HCT116 (cell line): ENCODE measurements around the gene MXRA8. TPM values are rescaled to one million over a fixed set of nuclear protein-coding genes. Genes with fewer than 3 reads are reported as not detected.

Source experiments
- ATAC-seq: fragments of 200-7000 bp; cut with Tn5 transposase; 2 replicates; pipeline ENCODE4 v1.9.1; 2020; ENCODE audit warnings: mild to moderate bottlenecking, moderate library complexity
- BruUV-seq: library from RNA; stranded (reverse); fragments of 400-500 nt; replicated peaks from 2 replicates; lab custom pipeline; 2021; lab: Mats Ljungman, UMichigan
- CTCF ChIA-PET: fragments of 300-600 bp; sonication (Branson Sonifier 250); formaldehyde crosslinking; loops from one replicate; lab custom pipeline; 2021; ENCODE audit warnings: antibody characterized with exemption; lab: Charles Lee
- POLR2A ChIA-PET: fragments of 300-600, 350-600 bp; sonication (Branson Sonifier 250); formaldehyde crosslinking; loops from one replicate; lab custom pipeline; 2021; ENCODE audit warnings: antibody characterized with exemption; lab: Charles Lee
- RAD21 ChIA-PET, 2 experiments: fragments of 300-600 bp; sonication (Branson Sonifier 250); formaldehyde crosslinking; loops; one replicate each; lab custom pipeline; 2023; ENCODE audit warnings: low total read pairs in 2 of 2; ENCODE audit not compliant: uncharacterized antibody in 2 of 2, unreplicated experiment in 2 of 2, low non-redundant PET in 1 of 2; lab: Charles Lee
- DNase-seq: peaks from one replicate; pipeline ENCODE4 v3.0.0-alpha.2; 2010; ENCODE audit warnings: low read depth, low spot score
- H2AFZ ChIP-seq: fragments of 200-600 bp; shearing (Covaris generic), sonication (generic); 2 replicates; pipeline ENCODE4 v1.6.1; 2017; ENCODE audit warnings: low read depth, mixed run types, mixed read lengths, antibody characterized with exemption, low read length; ENCODE audit not compliant: poor library complexity, severe bottlenecking
- H3K27ac ChIP-seq: 2 replicates; pipeline ENCODE4 v1.5.1; 2012; ENCODE audit warnings: low read depth, low read length
- H3K27me3 ChIP-seq: fragments of 200-600 bp; sonication (generic); 2 replicates; pipeline ENCODE4 v1.6.1; 2016; ENCODE audit warnings: mixed run types, low read length, mixed read lengths; ENCODE audit not compliant: insufficient read depth
- H3K36me3 ChIP-seq, 2 experiments: fragments of 200-500 bp in 1 of 2; fragments of 200-600 bp in 1 of 2; sonication (Bioruptor generic) in 1 of 2; sonication (generic) in 1 of 2; 2 replicates each; pipeline versions ENCODE4 v1.5.1 to v1.6.1; 2014 to 2016; ENCODE audit warnings: low read length in 2 of 2, inconsistent platforms in 1 of 2, mixed read lengths in 1 of 2, mixed run types in 1 of 2; ENCODE audit not compliant: insufficient read depth in 2 of 2, control insufficient read depth in 1 of 2
- H3K4me1 ChIP-seq, 2 experiments: fragments of 200-600 bp in 1 of 2; sonication (generic) in 1 of 2; 2 replicates each; pipeline versions ENCODE4 v1.5.1 to v1.6.1; 2012 to 2017; ENCODE audit warnings: low read length in 2 of 2, inconsistent platforms in 1 of 2, mild to moderate bottlenecking in 1 of 2, mixed read lengths in 1 of 2, mixed run types in 1 of 2, moderate library complexity in 1 of 2; ENCODE audit not compliant: insufficient read depth in 2 of 2, control insufficient read depth in 1 of 2
- H3K4me2 ChIP-seq: fragments of 200-600 bp; sonication (generic); 2 replicates; pipeline ENCODE4 v1.6.1; 2017; ENCODE audit warnings: mixed run types, low read length, mixed read lengths
- H3K4me3 ChIP-seq, 2 experiments: fragments of 200-600 bp in 1 of 2; sonication (generic) in 1 of 2; replicated peaks in 1 of 2; 2 replicates each; pipeline ENCODE4 v1.5.1; 2011 to 2016; ENCODE audit warnings: low read length in 2 of 2, control low read depth in 1 of 2, low read depth in 1 of 2, mild to moderate bottlenecking in 1 of 2, mixed read lengths in 1 of 2, mixed run types in 1 of 2
- H3K79me2 ChIP-seq: fragments of 200-600 bp; sonication (generic); 2 replicates; pipeline ENCODE4 v1.6.1; 2017; ENCODE audit warnings: mild to moderate bottlenecking, mixed run types, low read length, moderate library complexity, mixed read lengths; ENCODE audit not compliant: insufficient read depth
- H3K9ac ChIP-seq: fragments of 200-600 bp; sonication (generic); 2 replicates; pipeline ENCODE4 v1.6.1; 2016; ENCODE audit warnings: low read length, mixed read lengths
- H3K9me2 ChIP-seq: fragments of 200-600 bp; sonication (generic), shearing (Covaris generic); 2 replicates; pipeline ENCODE4 v1.6.1; 2017; ENCODE audit warnings: mixed run types, mild to moderate bottlenecking, moderate library complexity; ENCODE audit not compliant: insufficient read depth
- H3K9me3 ChIP-seq, 2 experiments: fragments of 200-500 bp in 1 of 2; fragments of 200-600 bp in 1 of 2; sonication (Bioruptor generic) in 1 of 2; sonication (generic) in 1 of 2; 2 replicates each; pipeline ENCODE4 v1.6.1; 2014 to 2017; ENCODE audit warnings: low read length in 2 of 2, mixed read lengths in 2 of 2, inconsistent platforms in 1 of 2, low read depth in 1 of 2, mild to moderate bottlenecking in 1 of 2, mixed run types in 1 of 2, moderate library complexity in 1 of 2; ENCODE audit not compliant: control insufficient read depth in 1 of 2, insufficient read depth in 1 of 2
- H4K20me1 ChIP-seq: fragments of 200-600 bp; sonication (generic), shearing (Covaris generic); 2 replicates; pipeline ENCODE4 v1.6.1; 2017; ENCODE audit warnings: mixed run types, mild to moderate bottlenecking, moderate library complexity; ENCODE audit not compliant: insufficient read depth
- CBX3 ChIP-seq: IDR thresholded peaks from 2 replicates; pipeline ENCODE4 v1.6.1; 2012; ENCODE audit warnings: low read depth
- CEBPB ChIP-seq: IDR thresholded peaks from 2 replicates; pipeline ENCODE4 v1.6.1; 2012; ENCODE audit warnings: low read depth
- CTCF ChIP-seq, 3 experiments: fragments of 200-600 bp in 1 of 3; sonication (generic) in 1 of 3; IDR thresholded peaks in 2 of 3; conservative IDR thresholded peaks in 1 of 3; 2 replicates each; pipeline ENCODE4 v1.5.1; 2012 to 2017; ENCODE audit warnings: low read depth in 2 of 3, low read length in 2 of 3, antibody characterized with exemption in 1 of 3, borderline replicate concordance in 1 of 3, control low read depth in 1 of 3, mild to moderate bottlenecking in 1 of 3, mixed read lengths in 1 of 3, mixed run types in 1 of 3, moderate library complexity in 1 of 3; ENCODE audit not compliant: insufficient read depth in 1 of 3
- EZH2 ChIP-seq: fragments of 200-600 bp; sonication (generic); IDR thresholded peaks from 2 replicates; pipeline ENCODE4 v1.6.1; 2017; ENCODE audit warnings: antibody characterized with exemption, mixed run types
- FOSL1 ChIP-seq: IDR thresholded peaks from 2 replicates; pipeline ENCODE4 v1.6.1; 2012; ENCODE audit warnings: low read depth
- MAX ChIP-seq: IDR thresholded peaks from 2 replicates; pipeline ENCODE4 v1.6.1; 2012
- POLR2A ChIP-seq: IDR thresholded peaks from 2 replicates; pipeline ENCODE4 v1.7.0; 2011; ENCODE audit warnings: borderline replicate concordance; ENCODE audit not compliant: insufficient read depth, insufficient read length; ENCODE audit errors: extremely low read depth
- RAD21 ChIP-seq: IDR thresholded peaks from 2 replicates; pipeline ENCODE4 v1.6.1; 2012; ENCODE audit warnings: low read depth, mild to moderate bottlenecking
- SIN3A ChIP-seq: IDR thresholded peaks from 2 replicates; pipeline ENCODE4 v1.6.1; 2012; ENCODE audit warnings: low read depth
- SP1 ChIP-seq: IDR thresholded peaks from 2 replicates; pipeline ENCODE4 v1.6.1; 2012; ENCODE audit warnings: low read depth
- SRF ChIP-seq: IDR thresholded peaks from 2 replicates; pipeline ENCODE4 v1.6.1; 2012; ENCODE audit warnings: low read depth
- TCF7L2 ChIP-seq: IDR thresholded peaks from 2 replicates; pipeline ENCODE4 v1.7.0; 2011; ENCODE audit warnings: borderline replicate concordance, inconsistent platforms; ENCODE audit not compliant: insufficient read depth, insufficient read length; ENCODE audit errors: extremely low read depth
- ZFX ChIP-seq: fragments of 450-650 bp; IDR thresholded peaks from 2 replicates; pipeline ENCODE4 v1.6.1; 2017
- ZNF274 ChIP-seq: fragments of 200-500 bp; sonication (Bioruptor generic); IDR thresholded peaks from 2 replicates; pipeline ENCODE4 v1.6.1; 2014; ENCODE audit warnings: mild to moderate bottlenecking, low read depth, low read length, inconsistent platforms
- intact Hi-C: fragments of 100-400 bp; cut with micrococcal nuclease; formaldehyde crosslinking; loops from 2 replicates; pipeline ENCODE4 v1.10.0; 2022
- total RNA-seq: library from RNA; stranded (reverse); gene quantifications from one replicate; pipeline ENCODE4 v1.2.1, GENCODE V29; 2021; ENCODE audit not compliant: unreplicated experiment
- TF ChIP-seq, protein P1 (sequence below): IDR thresholded peaks from 2 replicates; pipeline ENCODE4 v1.6.1; 2012; ENCODE audit warnings: low read depth

MXRA8 gene
- total RNA-seq, 1 experiment from 2014 or later, result 0.74 TPM

- Histone ChIP-seq H2AFZ (no peak overlapping the region), H4K20me1 (peaks cover 12% of the 10 kb centered on the region; the same call in 1 of the 2 replicates), H3K79me2 (peaks cover 95% of the 10 kb centered on the region), H3K9me3 (no peaks in the 10 kb centered on the region), H3K4me2 (no peak overlapping the region), H3K36me3 (peaks cover 49 to 64% of the 10 kb centered on the region in 2 experiments), H3K9ac (no peak overlapping the region), H3K4me1 (peaks cover 0 to 14% of the 10 kb centered on the region in 2 experiments; a peak in 3 of 4 replicates), H3K27me3 (no peaks in the 10 kb centered on the region), H3K4me3 (no peak overlapping the region), H3K9me2 (no peaks in the 10 kb centered on the region), H3K27ac (no peak overlapping the region)
- ChIA-PET CTCF (no interaction called here), RAD21 (no interaction called here), POLR2A (no interaction called here)
- ATAC-seq (no peak), DNase-seq (no peak)
- intact Hi-C loops, result no loop called here
- TF ChIP-seq MAX, result no peak
- TF ChIP-seq SP1, result no peak
- no peak for TF ChIP-seq TCF7L2
- TF ChIP-seq CBX3, result no peak
- TF ChIP-seq, protein P1, sequence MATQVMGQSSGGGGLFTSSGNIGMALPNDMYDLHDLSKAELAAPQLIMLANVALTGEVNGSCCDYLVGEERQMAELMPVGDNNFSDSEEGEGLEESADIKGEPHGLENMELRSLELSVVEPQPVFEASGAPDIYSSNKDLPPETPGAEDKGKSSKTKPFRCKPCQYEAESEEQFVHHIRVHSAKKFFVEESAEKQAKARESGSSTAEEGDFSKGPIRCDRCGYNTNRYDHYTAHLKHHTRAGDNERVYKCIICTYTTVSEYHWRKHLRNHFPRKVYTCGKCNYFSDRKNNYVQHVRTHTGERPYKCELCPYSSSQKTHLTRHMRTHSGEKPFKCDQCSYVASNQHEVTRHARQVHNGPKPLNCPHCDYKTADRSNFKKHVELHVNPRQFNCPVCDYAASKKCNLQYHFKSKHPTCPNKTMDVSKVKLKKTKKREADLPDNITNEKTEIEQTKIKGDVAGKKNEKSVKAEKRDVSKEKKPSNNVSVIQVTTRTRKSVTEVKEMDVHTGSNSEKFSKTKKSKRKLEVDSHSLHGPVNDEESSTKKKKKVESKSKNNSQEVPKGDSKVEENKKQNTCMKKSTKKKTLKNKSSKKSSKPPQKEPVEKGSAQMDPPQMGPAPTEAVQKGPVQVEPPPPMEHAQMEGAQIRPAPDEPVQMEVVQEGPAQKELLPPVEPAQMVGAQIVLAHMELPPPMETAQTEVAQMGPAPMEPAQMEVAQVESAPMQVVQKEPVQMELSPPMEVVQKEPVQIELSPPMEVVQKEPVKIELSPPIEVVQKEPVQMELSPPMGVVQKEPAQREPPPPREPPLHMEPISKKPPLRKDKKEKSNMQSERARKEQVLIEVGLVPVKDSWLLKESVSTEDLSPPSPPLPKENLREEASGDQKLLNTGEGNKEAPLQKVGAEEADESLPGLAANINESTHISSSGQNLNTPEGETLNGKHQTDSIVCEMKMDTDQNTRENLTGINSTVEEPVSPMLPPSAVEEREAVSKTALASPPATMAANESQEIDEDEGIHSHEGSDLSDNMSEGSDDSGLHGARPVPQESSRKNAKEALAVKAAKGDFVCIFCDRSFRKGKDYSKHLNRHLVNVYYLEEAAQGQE, result no peak
- TF ChIP-seq RAD21, result no peak
- TF ChIP-seq FOSL1, result no peak
- no peak for TF ChIP-seq SRF
- no peak for TF ChIP-seq CTCF (IDR thresholded peaks at IDR 0.05 in 2 of 3, conservative IDR thresholded peaks at IDR 0.05 in 1 of 3; ENCODE audit: borderline replicate concordance in 1 of 3, insufficient read depth in 1 of 3, low read depth in 2 of 3, low read length in 2 of 3)
- TF ChIP-seq POLR2A, result no peak
- no peak for TF ChIP-seq CEBPB
- TF ChIP-seq EZH2, result no peak
- TF ChIP-seq SIN3A, result no peak
- no peak for TF ChIP-seq ZFX
- no peak for TF ChIP-seq ZNF274
- no TSS peak for BruUV-seq
Observed at GRCh38 chr1:1395166-1395565, 36.8 kb upstream of the MXRA8 start.
